Activated CD4-positive, alpha-beta T cell treated with anti-CD3 and anti-CD28 coated beads, Interleukin-2, amount 10 ng/mL, durations not matched to agents 7 days and 5 days (primary cell): ENCODE results near the gene XXYLT1. TPM values are rescaled to one million over a fixed set of nuclear protein-coding genes. Genes with fewer than 3 reads are reported as not detected.

Source experiments
- microRNA-seq: library from miRNA; unstranded; fragments of <30 nt; microRNA quantifications from one replicate; pipeline ENCODE4 v1.2.0, GENCODE V29; 2021; ENCODE audit warnings: borderline microRNAs expressed, borderline replicate concordance
- total RNA-seq, 2 experiments: library from RNA; stranded (reverse); gene quantifications; one replicate each; pipeline ENCODE4 v1.2.3, GENCODE V29; 2021

The XXYLT1 gene
- total RNA-seq, 2 experiments from 2014 or later = 7.7 to 7.8 TPM

Small RNA genes within 50 kb of the gene (microRNA-seq; reads per million reads assigned to microRNA genes)
- not detected for gene MIR3137

Other genes with a start within 250 kb of the XXYLT1 start
- gene ACAP2, start 171.9 kb upstream of the XXYLT1 start, total RNA-seq = 10 to 100 TPM; 71.1 to 79.1 TPM